ENCODE measurements around the gene EML5.

DNA sequence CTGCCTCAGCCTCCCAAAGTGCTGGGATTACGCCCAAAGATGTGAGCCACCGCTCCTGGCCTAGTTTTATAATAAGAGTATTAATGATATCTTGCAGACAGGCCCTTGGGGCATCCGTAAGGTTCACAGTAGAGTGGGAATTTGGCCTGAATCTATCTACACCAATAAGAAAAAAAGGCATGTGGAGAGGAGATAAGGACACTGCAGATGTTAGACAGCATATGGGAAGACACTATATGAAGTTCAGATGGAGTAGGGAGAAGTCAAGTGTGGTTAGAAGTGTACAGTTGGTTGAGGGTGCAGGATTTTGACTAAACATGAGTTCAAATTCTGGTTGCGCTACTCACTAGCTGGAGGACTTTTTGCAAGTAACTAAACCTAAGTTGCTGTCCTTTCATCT, 23.2 kb upstream of the EML5 start:
- TF ChIP-seq, protein P1, sequence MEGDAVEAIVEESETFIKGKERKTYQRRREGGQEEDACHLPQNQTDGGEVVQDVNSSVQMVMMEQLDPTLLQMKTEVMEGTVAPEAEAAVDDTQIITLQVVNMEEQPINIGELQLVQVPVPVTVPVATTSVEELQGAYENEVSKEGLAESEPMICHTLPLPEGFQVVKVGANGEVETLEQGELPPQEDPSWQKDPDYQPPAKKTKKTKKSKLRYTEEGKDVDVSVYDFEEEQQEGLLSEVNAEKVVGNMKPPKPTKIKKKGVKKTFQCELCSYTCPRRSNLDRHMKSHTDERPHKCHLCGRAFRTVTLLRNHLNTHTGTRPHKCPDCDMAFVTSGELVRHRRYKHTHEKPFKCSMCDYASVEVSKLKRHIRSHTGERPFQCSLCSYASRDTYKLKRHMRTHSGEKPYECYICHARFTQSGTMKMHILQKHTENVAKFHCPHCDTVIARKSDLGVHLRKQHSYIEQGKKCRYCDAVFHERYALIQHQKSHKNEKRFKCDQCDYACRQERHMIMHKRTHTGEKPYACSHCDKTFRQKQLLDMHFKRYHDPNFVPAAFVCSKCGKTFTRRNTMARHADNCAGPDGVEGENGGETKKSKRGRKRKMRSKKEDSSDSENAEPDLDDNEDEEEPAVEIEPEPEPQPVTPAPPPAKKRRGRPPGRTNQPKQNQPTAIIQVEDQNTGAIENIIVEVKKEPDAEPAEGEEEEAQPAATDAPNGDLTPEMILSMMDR (IDR thresholded peaks at IDR 0.05): no peak
- no peak for TF ChIP-seq POLR2A (IDR thresholded peaks at IDR 0.05)
- TF ChIP-seq POLR2AphosphoS5 (IDR thresholded peaks at IDR 0.05; ENCODE audit: insufficient read depth in 1 of 2, low read depth in 1 of 2): no peak

Measured in vagina (tissue), 2 donors.